HG02571 (cell line): ENCODE results near the gene FETUB.

Experiments used
- ATAC-seq: cut with Tn5 transposase; IDR thresholded peaks from one replicate; pipeline ENCODE4 v1.9.1; 2021; ENCODE audit warnings: mild to moderate bottlenecking, moderate library complexity; ENCODE audit not compliant: unreplicated experiment

The FETUB gene

GRCh38 chr3:186612721-186613636 is 27.2 kb upstream of the FETUB start, which contains the start of gene AHSG:
Gene AHSG, plus strand, starts transcription at chr3:186613060. Its CDS starts 82 bp downstream, at chr3:186613142.
- ATAC-seq = no peak

DNA sequence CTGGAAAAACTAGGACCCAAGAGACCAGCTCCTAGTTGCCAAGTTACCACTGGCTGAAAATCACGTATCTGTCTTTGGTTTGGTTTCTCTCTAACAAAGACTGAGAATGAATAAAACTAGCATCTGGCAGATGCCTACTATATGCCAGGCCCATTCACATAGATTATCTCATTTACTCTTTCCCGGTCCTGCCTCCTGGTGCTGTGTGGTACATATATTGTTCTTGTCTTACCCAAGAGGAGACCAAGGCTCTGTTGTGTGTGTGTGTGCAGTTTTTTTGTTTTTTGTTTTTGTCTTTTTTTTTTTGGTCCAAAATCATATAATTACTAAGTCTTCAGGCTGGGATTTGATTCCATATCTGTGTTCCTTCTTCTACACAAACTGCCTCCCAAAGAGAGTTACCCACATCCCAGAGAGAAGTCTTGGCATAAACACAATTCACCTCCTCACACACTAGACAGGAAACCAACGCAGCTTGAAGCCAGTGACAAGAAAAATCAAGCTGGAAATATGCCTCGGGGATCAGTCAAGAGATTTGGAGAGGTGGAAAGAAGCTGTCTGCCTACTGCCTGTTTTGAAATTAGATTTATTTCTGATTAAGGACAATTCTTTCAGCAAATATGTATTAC is 26.4 kb upstream of the FETUB start:
- no peak for ATAC-seq

- no peak for ATAC-seq
Observed at GRCh38 chr3:186614266-186614596, 26.0 kb upstream of the FETUB start.

GRCh38 chr3:186614597-186615483 is 25.4 kb upstream of the FETUB start:
- ATAC-seq = peak; percentile 57

- no peak for ATAC-seq
Observed at GRCh38 chr3:186616299-186616617, 23.9 kb upstream of the FETUB start.

GRCh38 chr3:186617036-186617946 is 22.9 kb upstream of the FETUB start:
- peak; percentile 85 for ATAC-seq

- ATAC-seq = no peak
Observed at GRCh38 chr3:186618318-186618938, 21.8 kb upstream of the FETUB start.

- no peak for ATAC-seq
Observed at GRCh38 chr3:186619787-186620212, 20.4 kb upstream of the FETUB start.

GRCh38 chr3:186620213-186621092 is 19.7 kb upstream of the FETUB start:
- ATAC-seq = no peak

DNA sequence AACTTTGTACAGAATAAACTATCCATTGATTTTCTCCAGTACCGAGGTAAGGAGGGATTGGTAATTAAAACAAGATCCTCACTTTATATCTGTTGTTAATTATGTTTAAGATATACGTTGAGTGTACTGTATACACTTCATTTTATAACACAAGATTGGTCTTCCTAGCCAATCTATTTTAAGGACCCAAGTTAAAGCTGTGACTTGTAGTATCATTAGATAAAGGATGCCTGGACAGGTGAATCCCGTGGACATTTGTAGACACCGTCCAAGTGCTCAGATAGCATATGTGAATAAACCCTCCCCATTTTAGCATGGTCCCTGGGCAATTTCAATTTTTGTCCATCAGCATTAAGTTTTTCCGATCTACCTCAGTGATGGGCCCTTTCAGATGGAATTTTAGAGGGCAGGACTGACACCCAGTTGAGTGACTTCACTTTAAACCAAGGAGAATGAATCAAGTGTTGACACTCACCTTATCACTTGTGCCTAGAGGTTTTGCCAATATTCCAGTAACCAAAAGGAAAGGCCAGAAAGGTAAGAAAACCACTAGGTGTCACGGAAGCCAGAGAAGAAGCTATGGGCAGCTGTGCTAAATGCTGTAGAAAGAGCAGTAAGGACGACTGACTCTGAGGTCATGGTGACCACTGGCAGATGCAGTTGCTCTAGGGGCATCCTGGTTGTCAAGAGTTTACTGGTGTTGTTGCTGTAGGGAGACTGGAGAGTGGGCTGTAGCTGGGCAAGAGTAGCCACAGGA is 18.1 kb upstream of the FETUB start:
- no peak for ATAC-seq

DNA sequence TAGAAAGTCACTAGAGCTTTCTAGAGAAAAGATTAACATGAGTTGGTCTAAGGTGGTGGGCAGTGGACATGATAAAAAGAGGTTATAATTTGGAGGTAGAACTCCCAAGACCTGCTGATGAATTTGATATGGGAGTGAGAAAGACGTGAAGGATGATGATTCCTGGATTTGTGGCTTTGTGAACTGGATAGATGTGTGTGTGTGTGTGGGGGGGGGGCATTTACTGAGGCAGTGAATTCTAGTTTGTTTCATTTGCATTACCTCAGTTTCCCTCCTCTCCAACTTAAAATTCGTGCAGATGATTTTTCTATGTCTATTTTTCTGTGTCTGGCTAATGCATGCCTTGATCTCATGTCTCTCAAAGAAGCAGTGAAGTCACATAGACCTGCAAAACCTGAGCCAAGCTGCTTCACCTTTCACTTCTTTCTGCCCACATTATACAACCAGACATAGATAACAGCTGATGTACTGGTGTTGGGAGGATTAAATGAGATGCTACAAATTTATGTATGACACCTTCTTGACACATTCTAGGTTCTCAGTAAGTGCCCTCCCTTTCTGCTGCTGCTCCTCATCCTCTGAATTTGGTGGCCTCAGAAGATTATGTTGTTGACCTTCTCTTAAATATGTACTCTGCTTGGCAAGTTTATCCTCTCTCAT is 17.4 kb upstream of the FETUB start:
- no peak for ATAC-seq

- ATAC-seq = no peak
Observed at GRCh38 chr3:186624598-186624997, 15.6 kb upstream of the FETUB start.

GRCh38 chr3:186625600-186626042 is 14.6 kb upstream of the FETUB start:
- no peak for ATAC-seq

- ATAC-seq = no peak
Observed at GRCh38 chr3:186626254-186626847, 13.8 kb upstream of the FETUB start.

GRCh38 chr3:186627852-186628414 is 12.3 kb upstream of the FETUB start:
- ATAC-seq = no peak

DNA sequence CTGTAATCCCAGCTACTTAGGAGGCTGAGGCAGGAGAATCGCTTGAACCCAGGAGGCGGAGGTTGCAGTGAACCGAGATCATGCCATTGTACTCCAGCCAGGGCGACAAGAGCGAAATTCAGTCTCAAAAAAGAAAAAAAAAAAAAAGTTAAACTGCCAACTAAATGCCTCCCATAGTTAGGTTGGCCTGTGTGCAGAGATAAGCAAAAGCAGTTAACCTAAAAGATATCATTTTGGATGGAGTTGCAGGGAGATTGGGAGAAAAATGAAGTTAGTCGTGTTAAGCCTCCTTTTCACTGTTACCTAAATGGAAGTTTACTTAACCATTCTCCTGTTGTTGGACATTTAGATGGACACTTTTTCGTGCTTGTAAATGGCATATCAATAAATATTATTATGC is 11.4 kb upstream of the FETUB start:
- no peak for ATAC-seq
